Measurements from ENCODE around the gene VPS16. TPM values are rescaled to one million over a fixed set of nuclear protein-coding genes. Genes with fewer than 3 reads are reported as not detected.

The VPS16 gene
- total and polyA plus RNA-seq, 2 of the 13 experiments (the other 11 are each of a cell fraction or from before 2014, with no cell fraction given): 34.2 to 35.4 TPM

DNA sequence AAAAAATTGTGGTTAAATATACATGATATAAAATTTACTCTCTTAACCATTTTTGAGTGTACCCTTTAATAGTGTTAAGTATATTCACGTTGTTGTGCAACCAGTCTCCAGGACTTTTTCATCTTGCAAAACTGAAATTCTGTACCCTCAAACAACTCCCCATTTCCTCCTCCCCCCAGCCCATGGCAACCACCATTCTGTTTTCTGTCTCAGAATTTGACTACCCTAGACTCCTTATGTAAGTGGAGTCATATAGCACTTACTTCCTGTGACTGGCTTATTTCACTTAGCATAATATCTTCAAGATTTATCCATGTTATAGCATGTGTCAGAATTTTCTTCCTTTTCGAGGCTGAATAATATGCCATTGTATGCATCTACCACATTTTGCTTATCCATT, 5.1 kb downstream of the VPS16 start:
- ATAC-seq (no peak), DNase-seq (ENCODE audit: low spot score) (no peak), FAIRE-seq (no peak)
- Histone ChIP-seq H4K20me1 (ENCODE audit: insufficient read depth, low read length) (no peaks in the 10 kb centered on the region), H2AFZ (ENCODE audit: low read length) (no peak overlapping the region), H3K9ac (ENCODE audit: insufficient read depth, low read depth, low read length) (no peak overlapping the region), H3K9me3 (ENCODE audit: low read length) (no peaks in the 10 kb centered on the region), H3K4me3 (replicated peaks in 1 of 3; ENCODE audit: insufficient read depth in 1 of 3, low read depth in 2 of 3, low read length in 3 of 3) (no peak overlapping the region), H3K4me1 (ENCODE audit: insufficient read depth, low read length) (peaks cover 9% of the 10 kb centered on the region), H3K4me2 (ENCODE audit: low read depth, low read length) (no peak overlapping the region), H3K79me2 (ENCODE audit: insufficient read depth, low read length) (no peaks in the 10 kb centered on the region), H3K27me3 (ENCODE audit: control insufficient read depth in 1 of 2, insufficient read depth in 2 of 2, low read length in 2 of 2) (no peaks in the 10 kb centered on the region; a peak in 1 of 5 replicates), H3K27ac (ENCODE audit: extremely low read length, insufficient read depth, low read length) (no peak overlapping the region), H3K36me3 (replicated peaks in 1 of 2; ENCODE audit: control insufficient read depth in 1 of 2, insufficient read depth in 2 of 2, low read length in 2 of 2) (no peaks in the 10 kb centered on the region)
- in situ Hi-C loops (cut with HindIII; ENCODE audit: extremely low pct_ligation_motif_present, low pct_unique_long_range_greater_than_20kb): loop anchor here (10.0 kb wide), 1 partner anchor 91 kb away; no protein-coding TSS in a partner anchor
- TF ChIP-seq NFE2L1 (CRISPR knock-in tag; IDR thresholded peaks at IDR 0.05; ENCODE audit: borderline replicate concordance) (no peak), ZNF557 (CRISPR knock-in tag; IDR thresholded peaks at IDR 0.05) (no peak)
- TF ChIP-seq, protein P1, sequence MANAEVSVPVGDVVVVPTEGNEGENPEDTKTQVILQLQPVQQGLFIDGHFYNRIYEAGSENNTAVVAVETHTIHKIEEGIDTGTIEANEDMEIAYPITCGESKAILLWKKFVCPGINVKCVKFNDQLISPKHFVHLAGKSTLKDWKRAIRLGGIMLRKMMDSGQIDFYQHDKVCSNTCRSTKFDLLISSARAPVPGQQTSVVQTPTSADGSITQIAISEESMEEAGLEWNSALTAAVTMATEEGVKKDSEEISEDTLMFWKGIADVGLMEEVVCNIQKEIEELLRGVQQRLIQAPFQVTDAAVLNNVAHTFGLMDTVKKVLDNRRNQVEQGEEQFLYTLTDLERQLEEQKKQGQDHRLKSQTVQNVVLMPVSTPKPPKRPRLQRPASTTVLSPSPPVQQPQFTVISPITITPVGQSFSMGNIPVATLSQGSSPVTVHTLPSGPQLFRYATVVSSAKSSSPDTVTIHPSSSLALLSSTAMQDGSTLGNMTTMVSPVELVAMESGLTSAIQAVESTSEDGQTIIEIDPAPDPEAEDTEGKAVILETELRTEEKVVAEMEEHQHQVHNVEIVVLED (CRISPR knock-in tag; IDR thresholded peaks at IDR 0.05; ENCODE audit: borderline replicate concordance): no peak
- BruUV-seq (replicated peaks): no TSS peak
- 82% methylated on average over 2 of the region's 2 CpGs for WGBS (ENCODE audit: low lambda C conversion rate)
- ChIA-PET POLR2A (no interaction called here), CTCF (ENCODE audit: low intra/inter-chr PET ratio, low total read pairs) (no interaction called here)
- intact Hi-C loops (cut with micrococcal nuclease; ENCODE audit: unreplicated experiment): no loop called here

DNA sequence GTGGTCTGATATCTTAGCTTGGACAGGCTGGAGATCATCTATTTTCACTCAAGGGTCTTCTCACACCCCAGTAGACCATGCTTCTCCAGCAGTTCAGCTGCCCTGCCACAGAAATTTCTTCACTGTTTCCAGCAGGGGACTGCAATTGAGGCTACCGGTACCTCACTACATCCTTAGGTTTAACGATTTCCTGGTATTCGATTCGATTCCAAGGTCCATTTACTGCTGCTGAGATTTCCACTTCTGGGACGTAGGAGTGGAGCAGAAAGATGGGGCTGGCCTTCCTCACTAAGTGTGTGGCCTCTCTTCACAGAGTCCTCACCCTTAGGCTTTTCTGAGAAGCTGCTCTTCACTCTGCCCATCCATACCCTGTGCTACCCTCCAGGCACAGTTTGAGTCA, 6.2 kb downstream of the VPS16 start:
- Histone ChIP-seq H4K20me1 (ENCODE audit: insufficient read depth, low read length) (no peaks in the 10 kb centered on the region), H3K27me3 (ENCODE audit: control insufficient read depth in 1 of 2, insufficient read depth in 2 of 2, low read length in 2 of 2) (no peaks in the 10 kb centered on the region), H3K36me3 (replicated peaks in 1 of 2; ENCODE audit: control insufficient read depth in 1 of 2, insufficient read depth in 2 of 2, low read length in 2 of 2) (no peaks in the 10 kb centered on the region), H3K79me2 (ENCODE audit: insufficient read depth, low read length) (no peaks in the 10 kb centered on the region), H3K4me2 (ENCODE audit: low read depth, low read length) (no peak overlapping the region), H2AFZ (ENCODE audit: low read length) (no peak overlapping the region), H3K27ac (ENCODE audit: extremely low read length, insufficient read depth, low read length) (no peak overlapping the region), H3K4me1 (ENCODE audit: insufficient read depth, low read length) (peaks cover 5% of the 10 kb centered on the region), H3K4me3 (replicated peaks in 1 of 3; ENCODE audit: insufficient read depth in 1 of 3, low read depth in 2 of 3, low read length in 3 of 3) (no peak overlapping the region), H3K9me3 (ENCODE audit: low read length) (no peaks in the 10 kb centered on the region), H3K9ac (ENCODE audit: insufficient read depth, low read depth, low read length) (no peak overlapping the region)
- in situ Hi-C loops (cut with HindIII; ENCODE audit: extremely low pct_ligation_motif_present, low pct_unique_long_range_greater_than_20kb) (loop anchor here (10.0 kb wide), 1 partner anchor 92 kb away; no protein-coding TSS in a partner anchor), intact Hi-C loops (cut with micrococcal nuclease; ENCODE audit: unreplicated experiment) (no loop called here)
- ChIA-PET CTCF (ENCODE audit: low intra/inter-chr PET ratio, low total read pairs) (no interaction called here), POLR2A (no interaction called here)
- no peak for ATAC-seq
- 90% methylated on average over 5 of the region's 5 CpGs for WGBS (ENCODE audit: low lambda C conversion rate)
- no TSS peak for BruUV-seq (replicated peaks)
- no peak for FAIRE-seq
- TF ChIP-seq, protein P2, sequence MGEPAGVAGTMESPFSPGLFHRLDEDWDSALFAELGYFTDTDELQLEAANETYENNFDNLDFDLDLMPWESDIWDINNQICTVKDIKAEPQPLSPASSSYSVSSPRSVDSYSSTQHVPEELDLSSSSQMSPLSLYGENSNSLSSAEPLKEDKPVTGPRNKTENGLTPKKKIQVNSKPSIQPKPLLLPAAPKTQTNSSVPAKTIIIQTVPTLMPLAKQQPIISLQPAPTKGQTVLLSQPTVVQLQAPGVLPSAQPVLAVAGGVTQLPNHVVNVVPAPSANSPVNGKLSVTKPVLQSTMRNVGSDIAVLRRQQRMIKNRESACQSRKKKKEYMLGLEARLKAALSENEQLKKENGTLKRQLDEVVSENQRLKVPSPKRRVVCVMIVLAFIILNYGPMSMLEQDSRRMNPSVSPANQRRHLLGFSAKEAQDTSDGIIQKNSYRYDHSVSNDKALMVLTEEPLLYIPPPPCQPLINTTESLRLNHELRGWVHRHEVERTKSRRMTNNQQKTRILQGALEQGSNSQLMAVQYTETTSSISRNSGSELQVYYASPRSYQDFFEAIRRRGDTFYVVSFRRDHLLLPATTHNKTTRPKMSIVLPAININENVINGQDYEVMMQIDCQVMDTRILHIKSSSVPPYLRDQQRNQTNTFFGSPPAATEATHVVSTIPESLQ (CRISPR knock-in tag; conservative IDR thresholded peaks at IDR 0.05): no peak
- no peak for DNase-seq (ENCODE audit: low spot score)

Measured in HepG2 (cell line).